GM13977 (cell line): ENCODE measurements around the gene HSDL1.
A peak's percentile ranks its signal among the peaks of the same experiment; 100 is the strongest.

Source experiments
- DNase-seq: peaks from one replicate; pipeline ENCODE4 v3.0.0; 2012; ENCODE audit warnings: low spot score
- in situ Hi-C: fragments of 300-500 bp; cut with MboI; formaldehyde crosslinking; loops from one replicate; pipeline ENCODE4 v1.12.0; 2022; ENCODE audit warnings: low sequenced_read_pairs, low pct_unique_long_range_greater_than_20kb, mixed read lengths, inconsistent platforms; ENCODE audit not compliant: unreplicated experiment
- TF ChIP-seq, protein P1 (sequence below): IDR thresholded peaks from 2 replicates; pipeline ENCODE4 v1.5.1; 2012; ENCODE audit warnings: mild to moderate bottlenecking, control low read depth; ENCODE audit not compliant: insufficient read depth; ENCODE audit errors: extremely low read depth, missing control alignments

HSDL1 gene

DNA sequence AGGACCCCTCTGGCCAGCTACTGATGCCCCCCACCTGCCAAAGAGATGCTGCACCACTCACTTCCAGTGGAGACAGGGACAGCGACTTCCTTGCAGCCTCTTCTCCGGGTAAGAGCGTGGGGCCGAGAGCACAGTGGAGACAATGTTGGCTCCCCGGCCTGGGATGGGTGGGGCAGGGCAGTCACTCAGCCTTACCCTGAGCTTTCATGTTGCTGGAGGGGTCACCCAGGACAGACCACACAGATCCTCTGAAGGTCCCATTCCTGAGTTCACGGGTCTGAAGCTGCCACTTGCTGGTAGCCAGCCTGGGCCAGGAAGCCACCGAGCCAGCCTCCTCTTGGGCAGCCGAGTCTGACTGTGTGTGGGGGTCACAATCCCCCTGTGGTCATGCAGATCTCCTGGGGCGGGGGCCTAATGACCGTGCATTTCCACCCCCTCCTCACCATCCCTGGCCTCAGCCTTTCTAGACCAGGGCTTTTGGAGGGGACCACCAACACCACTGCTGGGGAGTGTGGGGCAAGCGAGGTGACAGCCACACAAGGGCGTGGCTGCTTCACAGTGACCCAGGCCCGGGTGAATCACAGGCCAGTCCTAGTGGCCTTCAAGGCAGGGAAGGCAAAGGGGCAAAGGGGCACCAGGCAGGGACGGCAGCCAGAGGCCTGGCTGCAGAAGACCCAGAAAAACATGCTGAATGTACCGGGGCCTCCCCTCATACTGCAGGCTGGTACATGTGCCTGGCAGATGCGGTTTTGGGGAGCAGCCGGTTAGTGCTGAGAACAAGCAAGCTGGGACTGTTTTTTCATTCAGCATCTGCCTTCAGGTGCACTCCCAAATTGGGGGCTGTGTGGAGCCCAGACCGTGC is 31.4 kb upstream of the HSDL1 start:
- DNase-seq: no peak
- TF ChIP-seq, protein P1, sequence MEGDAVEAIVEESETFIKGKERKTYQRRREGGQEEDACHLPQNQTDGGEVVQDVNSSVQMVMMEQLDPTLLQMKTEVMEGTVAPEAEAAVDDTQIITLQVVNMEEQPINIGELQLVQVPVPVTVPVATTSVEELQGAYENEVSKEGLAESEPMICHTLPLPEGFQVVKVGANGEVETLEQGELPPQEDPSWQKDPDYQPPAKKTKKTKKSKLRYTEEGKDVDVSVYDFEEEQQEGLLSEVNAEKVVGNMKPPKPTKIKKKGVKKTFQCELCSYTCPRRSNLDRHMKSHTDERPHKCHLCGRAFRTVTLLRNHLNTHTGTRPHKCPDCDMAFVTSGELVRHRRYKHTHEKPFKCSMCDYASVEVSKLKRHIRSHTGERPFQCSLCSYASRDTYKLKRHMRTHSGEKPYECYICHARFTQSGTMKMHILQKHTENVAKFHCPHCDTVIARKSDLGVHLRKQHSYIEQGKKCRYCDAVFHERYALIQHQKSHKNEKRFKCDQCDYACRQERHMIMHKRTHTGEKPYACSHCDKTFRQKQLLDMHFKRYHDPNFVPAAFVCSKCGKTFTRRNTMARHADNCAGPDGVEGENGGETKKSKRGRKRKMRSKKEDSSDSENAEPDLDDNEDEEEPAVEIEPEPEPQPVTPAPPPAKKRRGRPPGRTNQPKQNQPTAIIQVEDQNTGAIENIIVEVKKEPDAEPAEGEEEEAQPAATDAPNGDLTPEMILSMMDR: no peak
- in situ Hi-C loops: loop anchor here (5.0 kb wide), 1 partner anchor 89 kb away; no protein-coding TSS in a partner anchor

DNA sequence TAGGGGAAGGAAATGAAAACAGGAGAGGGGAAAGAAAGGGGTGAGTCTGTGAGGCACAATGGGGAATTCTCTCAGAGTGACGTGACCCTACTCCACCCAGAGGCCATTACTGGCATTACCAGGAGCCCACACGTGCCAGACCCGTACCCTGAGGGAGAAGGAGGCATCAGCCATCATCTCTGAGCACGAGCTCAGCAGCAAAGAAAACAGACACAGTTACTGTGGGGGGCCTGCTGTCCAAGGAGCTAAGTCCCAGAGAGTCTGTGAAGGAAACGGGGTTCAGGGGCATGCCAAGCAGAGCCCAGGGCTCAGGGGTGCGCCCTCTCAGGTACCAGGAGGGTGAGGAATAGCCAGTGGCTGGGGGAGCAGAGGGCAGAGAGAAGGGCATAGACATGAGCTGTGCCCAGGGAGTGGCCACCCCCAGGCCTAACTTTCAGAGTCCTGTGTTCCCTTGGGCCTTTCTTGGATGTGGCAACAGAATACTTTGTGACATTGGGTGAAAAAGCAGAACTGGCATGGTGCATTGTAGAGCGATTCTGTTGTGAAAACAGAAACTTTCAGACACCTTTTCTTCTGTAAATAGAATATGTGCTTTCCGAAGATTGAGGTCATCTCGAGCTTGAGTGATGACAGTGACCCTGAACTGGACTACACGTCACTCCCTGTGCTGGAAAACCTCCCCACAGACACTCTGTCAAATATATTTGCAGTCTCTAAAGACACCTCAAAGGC is 30.5 kb upstream of the HSDL1 start:
- in situ Hi-C loops: loop anchor here (5.0 kb wide), 1 partner anchor 88 kb away; no protein-coding TSS in a partner anchor
- peak; percentile 70 for DNase-seq
- TF ChIP-seq, protein P1: peak; percentile 72

- TF ChIP-seq, protein P1: no peak
- no peak for DNase-seq
- in situ Hi-C loops: no loop called here
Observed at GRCh38 chr16:84174396-84174795, 29.4 kb upstream of the HSDL1 start.

GRCh38 chr16:84169765-84170310 is 24.9 kb upstream of the HSDL1 start:
- in situ Hi-C loops: no loop called here
- DNase-seq: no peak

DNA sequence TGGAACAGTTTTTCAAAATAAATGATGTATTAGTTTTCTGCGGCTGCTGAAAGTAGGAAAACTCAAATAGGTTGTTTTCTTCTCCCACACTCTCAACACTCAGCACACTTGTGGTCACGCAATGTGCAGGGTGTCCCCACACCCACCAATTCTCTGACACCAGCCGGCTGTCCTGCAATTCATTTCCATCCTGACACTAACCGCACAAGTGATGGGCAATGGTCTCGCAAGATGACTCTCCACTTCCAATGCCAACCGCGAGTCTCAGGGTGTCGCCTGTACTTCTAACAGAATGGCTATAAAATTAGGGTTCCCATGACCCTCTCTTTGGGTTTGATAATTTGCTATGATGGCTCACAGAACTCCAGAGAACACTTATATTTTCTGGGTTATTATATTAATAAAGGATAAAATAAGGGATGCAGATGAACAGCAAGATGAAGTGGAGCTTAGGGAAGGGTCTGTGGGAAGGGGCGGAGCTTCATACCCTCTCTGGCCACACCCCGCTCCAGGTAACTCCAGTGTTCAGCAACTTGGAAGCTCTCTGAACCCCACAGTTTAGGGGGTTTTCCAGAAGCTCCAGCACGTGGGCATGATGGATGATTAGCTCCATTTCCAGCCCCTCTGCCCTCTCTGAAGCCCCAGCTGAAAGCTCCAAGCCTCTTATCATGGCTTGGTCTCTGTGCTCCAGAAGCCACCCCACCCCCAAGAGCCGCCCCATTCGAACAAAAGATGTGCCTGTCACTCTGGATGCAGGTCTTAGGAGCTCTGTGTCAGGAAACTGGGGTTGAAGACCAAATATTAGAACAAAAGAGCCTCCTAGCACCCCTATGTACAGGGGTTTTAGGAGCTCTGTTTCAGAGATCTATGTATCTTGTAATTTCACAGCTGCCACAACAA is 22.1 kb upstream of the HSDL1 start:
- TF ChIP-seq, protein P1: no peak
- in situ Hi-C loops: no loop called here

More at GRCh38 chr16:84169765-84170310, 24.9 kb upstream of the HSDL1 start:
- TF ChIP-seq, protein P1: no peak

More for the DNA sequence above, 22.1 kb upstream of the HSDL1 start:
- DNase-seq: no peak
